T-helper 1 cell treated with Interleukin-12 subunit alpha and Interleukin-12 subunit beta and Interleukin-4 antibody, amounts not matched to agents 30 μg/mL and 1 μg/mL, for 36 hours (primary cell): ENCODE measurements around the gene NINL.

Source experiments
- H3K27ac Mint-ChIP-seq: one replicate; pipeline ENCODE4 v1.8.0; 2021; ENCODE audit warnings: mild to moderate bottlenecking, mixed read lengths
- H3K27me3 Mint-ChIP-seq: one replicate; pipeline ENCODE4 v1.8.0; 2021; ENCODE audit warnings: low read depth, mixed read lengths
- H3K36me3 Mint-ChIP-seq: one replicate; pipeline ENCODE4 v1.8.0; 2021; ENCODE audit warnings: low read depth, mixed read lengths
- H3K4me1 Mint-ChIP-seq: one replicate; pipeline ENCODE4 v1.8.0; 2021; ENCODE audit warnings: low read depth, mixed read lengths
- H3K4me3 Mint-ChIP-seq: one replicate; pipeline ENCODE4 v1.8.0; 2021; ENCODE audit warnings: mild to moderate bottlenecking, moderate library complexity, mixed read lengths
- H3K9me3 Mint-ChIP-seq: one replicate; pipeline ENCODE4 v1.8.0; 2021; ENCODE audit warnings: mixed read lengths

Gene NINL

GRCh38 chr20:25487306-25487705 is 98.0 kb downstream of the NINL start:
- H3K9me3 Mint-ChIP-seq: no peaks in the 10 kb centered on the region
- peaks cover 4% of the 10 kb centered on the region for H3K27me3 Mint-ChIP-seq
- H3K27ac Mint-ChIP-seq: no peak overlapping the region
- H3K36me3 Mint-ChIP-seq: no peaks in the 10 kb centered on the region
- H3K4me1 Mint-ChIP-seq: peaks cover 19% of the 10 kb centered on the region
- H3K4me3 Mint-ChIP-seq: no peak overlapping the region

- Mint-ChIP-seq H3K9me3 (no peaks in the 10 kb centered on the region), H3K4me1 (peaks cover 19% of the 10 kb centered on the region), H3K36me3 (no peaks in the 10 kb centered on the region), H3K27me3 (peaks cover 4% of the 10 kb centered on the region), H3K27ac (no peak overlapping the region), H3K4me3 (no peak overlapping the region)
These were observed 99.0 kb downstream of the NINL start for GRCh38 chr20:25486377-25486776.

GRCh38 chr20:25485872-25486271 is 99.5 kb downstream of the NINL start:
- no peak overlapping the region for H3K4me3 Mint-ChIP-seq
- H3K4me1 Mint-ChIP-seq: peaks cover 19% of the 10 kb centered on the region
- H3K9me3 Mint-ChIP-seq: no peaks in the 10 kb centered on the region
- no peak overlapping the region for H3K27ac Mint-ChIP-seq
- H3K27me3 Mint-ChIP-seq: peaks cover 4% of the 10 kb centered on the region
- H3K36me3 Mint-ChIP-seq: no peaks in the 10 kb centered on the region

- no peaks in the 10 kb centered on the region for H3K36me3 Mint-ChIP-seq
- no peaks in the 10 kb centered on the region for H3K9me3 Mint-ChIP-seq
- H3K27ac Mint-ChIP-seq: no peak overlapping the region
- H3K4me3 Mint-ChIP-seq: no peak overlapping the region
- H3K4me1 Mint-ChIP-seq: peaks cover 19% of the 10 kb centered on the region
- peaks cover 4% of the 10 kb centered on the region for H3K27me3 Mint-ChIP-seq
These were observed 100.3 kb downstream of the NINL start for GRCh38 chr20:25484911-25485511.

GRCh38 chr20:25484224-25484846 is 101.0 kb downstream of the NINL start:
- H3K27ac Mint-ChIP-seq: no peak overlapping the region
- peaks cover 19% of the 10 kb centered on the region for H3K4me1 Mint-ChIP-seq
- no peaks in the 10 kb centered on the region for H3K9me3 Mint-ChIP-seq

GRCh38 chr20:25483431-25484132 is 101.7 kb downstream of the NINL start:
- H3K9me3 Mint-ChIP-seq: no peaks in the 10 kb centered on the region
- H3K27me3 Mint-ChIP-seq: peaks cover 4% of the 10 kb centered on the region
- peaks cover 19% of the 10 kb centered on the region for H3K4me1 Mint-ChIP-seq
- H3K27ac Mint-ChIP-seq: no peak overlapping the region
- no peak overlapping the region for H3K4me3 Mint-ChIP-seq
- H3K36me3 Mint-ChIP-seq: no peaks in the 10 kb centered on the region

More at GRCh38 chr20:25484224-25484846, 101.0 kb downstream of the NINL start:
- H3K36me3 Mint-ChIP-seq: no peaks in the 10 kb centered on the region
- no peak overlapping the region for H3K4me3 Mint-ChIP-seq
- peaks cover 4% of the 10 kb centered on the region for H3K27me3 Mint-ChIP-seq

GRCh38 chr20:25481918-25482253 is 103.4 kb downstream of the NINL start:
- no peaks in the 10 kb centered on the region for H3K36me3 Mint-ChIP-seq
- no peak overlapping the region for H3K4me3 Mint-ChIP-seq
- no peaks in the 10 kb centered on the region for H3K9me3 Mint-ChIP-seq
- peaks cover 4% of the 10 kb centered on the region for H3K27me3 Mint-ChIP-seq
- H3K4me1 Mint-ChIP-seq: peaks cover 19% of the 10 kb centered on the region
- H3K27ac Mint-ChIP-seq: no peak overlapping the region

- no peaks in the 10 kb centered on the region for H3K9me3 Mint-ChIP-seq
- peaks cover 4% of the 10 kb centered on the region for H3K27me3 Mint-ChIP-seq
- H3K4me1 Mint-ChIP-seq: peaks cover 17% of the 10 kb centered on the region
These were observed 104.0 kb downstream of the NINL start for GRCh38 chr20:25481235-25481917.

GRCh38 chr20:25480797-25481196 is 104.5 kb downstream of the NINL start:
- no peaks in the 10 kb centered on the region for H3K9me3 Mint-ChIP-seq
- H3K27ac Mint-ChIP-seq: no peak overlapping the region
- peaks cover 4% of the 10 kb centered on the region for H3K27me3 Mint-ChIP-seq
- no peaks in the 10 kb centered on the region for H3K36me3 Mint-ChIP-seq
- peaks cover 13% of the 10 kb centered on the region for H3K4me1 Mint-ChIP-seq
- H3K4me3 Mint-ChIP-seq: no peak overlapping the region

More at GRCh38 chr20:25481235-25481917, 104.0 kb downstream of the NINL start:
- no peaks in the 10 kb centered on the region for H3K36me3 Mint-ChIP-seq
- no peak overlapping the region for H3K4me3 Mint-ChIP-seq
- no peak overlapping the region for H3K27ac Mint-ChIP-seq

- Mint-ChIP-seq H3K27me3 (peaks cover 4% of the 10 kb centered on the region), H3K4me3 (no peak overlapping the region), H3K27ac (no peak overlapping the region), H3K36me3 (no peaks in the 10 kb centered on the region), H3K9me3 (no peaks in the 10 kb centered on the region), H3K4me1 (peaks cover 9% of the 10 kb centered on the region)
These were observed 105.2 kb downstream of the NINL start for GRCh38 chr20:25480156-25480555.

- Mint-ChIP-seq H3K36me3 (no peaks in the 10 kb centered on the region), H3K9me3 (no peaks in the 10 kb centered on the region), H3K27ac (no peak overlapping the region), H3K27me3 (peaks cover 2% of the 10 kb centered on the region), H3K4me1 (peaks cover 3% of the 10 kb centered on the region), H3K4me3 (no peak overlapping the region)
These were observed 105.7 kb downstream of the NINL start for GRCh38 chr20:25479638-25480037.

GRCh38 chr20:25478889-25479568 is 106.3 kb downstream of the NINL start:
- Mint-ChIP-seq H3K4me1 (no peaks in the 10 kb centered on the region), H3K27ac (no peak overlapping the region), H3K4me3 (no peak overlapping the region), H3K27me3 (no peaks in the 10 kb centered on the region), H3K9me3 (no peaks in the 10 kb centered on the region), H3K36me3 (no peaks in the 10 kb centered on the region)

- Mint-ChIP-seq H3K27me3 (no peaks in the 10 kb centered on the region), H3K4me1 (no peaks in the 10 kb centered on the region), H3K9me3 (no peaks in the 10 kb centered on the region), H3K36me3 (no peaks in the 10 kb centered on the region), H3K27ac (no peak overlapping the region), H3K4me3 (no peak overlapping the region)
These were observed 108.1 kb downstream of the NINL start for GRCh38 chr20:25477014-25477882.
